Astrocyte (in vitro differentiated cells and primary cell): ENCODE data around the gene SLC35F4.

Experiments used
- CTCF ChIP-seq: IDR thresholded peaks from 2 replicates; pipeline ENCODE4 v1.5.1; 2011; ENCODE audit warnings: low read depth, mild to moderate bottlenecking, inconsistent platforms, low read length, moderate library complexity; ENCODE audit not compliant: insufficient read depth
- EZH2 ChIP-seq: IDR thresholded peaks from 2 replicates; pipeline ENCODE4 v1.6.1; 2012; ENCODE audit warnings: mild to moderate bottlenecking, low read length, inconsistent platforms; ENCODE audit not compliant: insufficient read depth

GRCh38 chr14:57617510-57617909 is 248.4 kb downstream of the SLC35F4 start:
- TF ChIP-seq CTCF (no peak), EZH2 (no peak)
